ENCODE data around the gene TEX51. TPM values are rescaled to one million over a fixed set of nuclear protein-coding genes. Genes with fewer than 3 reads are reported as not detected.

Gene TEX51
- total and polyA plus RNA-seq, 2 donors (not counting 1 experiment from before 2014, with no cell fraction given) = not detected

DNA sequence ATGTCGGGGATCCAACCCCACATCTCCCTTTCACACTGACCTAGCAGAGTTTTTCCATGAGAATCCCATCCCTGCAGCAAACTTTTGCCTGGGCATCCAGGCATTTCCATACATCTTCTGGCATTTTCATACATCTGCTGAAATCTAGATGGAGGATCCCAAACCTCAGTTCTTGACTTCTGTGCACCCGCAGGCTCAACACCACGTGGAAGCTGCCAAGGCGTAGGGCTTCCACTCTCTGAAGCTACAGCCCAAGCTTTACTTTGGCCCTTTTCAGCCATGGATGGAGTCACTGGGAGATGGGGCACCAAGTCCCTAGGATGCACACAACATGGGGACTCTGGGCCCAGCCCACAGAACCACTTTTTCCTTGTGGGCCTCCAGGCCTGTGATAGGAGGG lies 32.2 kb upstream of the TEX51 start:
- no peak for TF ChIP-seq EZH2 (IDR thresholded peaks at IDR 0.05; ENCODE audit: low read length, missing control alignments)
- TF ChIP-seq, protein P1, sequence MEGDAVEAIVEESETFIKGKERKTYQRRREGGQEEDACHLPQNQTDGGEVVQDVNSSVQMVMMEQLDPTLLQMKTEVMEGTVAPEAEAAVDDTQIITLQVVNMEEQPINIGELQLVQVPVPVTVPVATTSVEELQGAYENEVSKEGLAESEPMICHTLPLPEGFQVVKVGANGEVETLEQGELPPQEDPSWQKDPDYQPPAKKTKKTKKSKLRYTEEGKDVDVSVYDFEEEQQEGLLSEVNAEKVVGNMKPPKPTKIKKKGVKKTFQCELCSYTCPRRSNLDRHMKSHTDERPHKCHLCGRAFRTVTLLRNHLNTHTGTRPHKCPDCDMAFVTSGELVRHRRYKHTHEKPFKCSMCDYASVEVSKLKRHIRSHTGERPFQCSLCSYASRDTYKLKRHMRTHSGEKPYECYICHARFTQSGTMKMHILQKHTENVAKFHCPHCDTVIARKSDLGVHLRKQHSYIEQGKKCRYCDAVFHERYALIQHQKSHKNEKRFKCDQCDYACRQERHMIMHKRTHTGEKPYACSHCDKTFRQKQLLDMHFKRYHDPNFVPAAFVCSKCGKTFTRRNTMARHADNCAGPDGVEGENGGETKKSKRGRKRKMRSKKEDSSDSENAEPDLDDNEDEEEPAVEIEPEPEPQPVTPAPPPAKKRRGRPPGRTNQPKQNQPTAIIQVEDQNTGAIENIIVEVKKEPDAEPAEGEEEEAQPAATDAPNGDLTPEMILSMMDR (conservative IDR thresholded peaks at IDR 0.05 in 1 of 2, IDR thresholded peaks at IDR 0.05 in 1 of 2; ENCODE audit: low read depth in 1 of 2, low read length in 2 of 2) = no peak
- H3K27ac ChIP-seq (ENCODE audit: insufficient read depth, low read length) = no peak overlapping the region
- no peaks in the 10 kb centered on the region for H3K36me3 ChIP-seq (ENCODE audit: control insufficient read depth, insufficient read depth, low read length)
- no peaks in the 10 kb centered on the region for H3K4me1 ChIP-seq (ENCODE audit: control insufficient read depth, extremely low read depth, insufficient read depth, low read length)
- no peaks in the 10 kb centered on the region for H3K27me3 ChIP-seq (ENCODE audit: control insufficient read depth, insufficient read depth, low read length)
- no peaks in the 10 kb centered on the region for H3K9me3 ChIP-seq (ENCODE audit: control insufficient read depth, insufficient read depth, low read depth, low read length)
- H3K4me2 ChIP-seq (ENCODE audit: extremely low read depth, insufficient read depth, low read length) = no peak overlapping the region
- H4K20me1 ChIP-seq (ENCODE audit: control insufficient read depth, extremely low read depth, insufficient read depth, low read length) = no peaks in the 10 kb centered on the region
- no peak overlapping the region for H2AFZ ChIP-seq (ENCODE audit: low read length)
- no peak for DNase-seq (ENCODE audit: low read depth in 2 of 2)
- H3K79me2 ChIP-seq (ENCODE audit: control insufficient read depth, insufficient read depth, low read length) = no peaks in the 10 kb centered on the region
- no peak overlapping the region for H3K9ac ChIP-seq (ENCODE audit: insufficient read depth, low read length)
- H3K4me3 ChIP-seq (replicated peaks in 1 of 4; ENCODE audit: control extremely low read depth in 1 of 4, insufficient read depth in 1 of 4, low read depth in 3 of 4, low read length in 4 of 4) = no peak overlapping the region

DNA sequence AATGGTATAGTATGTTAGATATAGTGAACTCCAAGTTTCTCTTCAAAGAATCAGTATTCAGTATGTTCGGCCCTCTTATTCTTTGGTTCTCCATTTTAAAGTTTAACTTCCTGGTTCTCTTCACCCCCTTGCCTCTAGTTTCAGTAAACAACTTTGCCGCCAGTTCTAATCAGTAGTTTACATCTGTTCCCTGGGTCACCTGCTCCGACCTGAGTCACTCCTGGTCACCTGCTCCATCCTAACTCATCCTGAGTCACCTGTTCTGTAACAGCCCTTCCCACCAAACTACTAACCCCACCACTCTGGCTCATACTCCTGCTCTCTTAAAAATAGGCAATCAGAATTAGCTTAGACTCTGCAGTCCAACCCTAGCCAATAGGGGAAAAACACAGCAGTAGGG lies 23.7 kb upstream of the TEX51 start:
- TF ChIP-seq, protein P1 (conservative IDR thresholded peaks at IDR 0.05 in 1 of 2, IDR thresholded peaks at IDR 0.05 in 1 of 2; ENCODE audit: low read depth in 1 of 2, low read length in 2 of 2) = no peak
- TF ChIP-seq EZH2 (IDR thresholded peaks at IDR 0.05; ENCODE audit: low read length, missing control alignments) = no peak
- Histone ChIP-seq H3K79me2 (ENCODE audit: control insufficient read depth, insufficient read depth, low read length) (no peaks in the 10 kb centered on the region), H3K9me3 (ENCODE audit: control insufficient read depth, insufficient read depth, low read depth, low read length) (no peaks in the 10 kb centered on the region), H3K4me3 (replicated peaks in 1 of 4; ENCODE audit: control extremely low read depth in 1 of 4, insufficient read depth in 1 of 4, low read depth in 3 of 4, low read length in 4 of 4) (no peak overlapping the region), H3K27ac (ENCODE audit: insufficient read depth, low read length) (no peak overlapping the region), H2AFZ (ENCODE audit: low read length) (no peak overlapping the region), H3K9ac (ENCODE audit: insufficient read depth, low read length) (no peak overlapping the region), H3K4me1 (ENCODE audit: control insufficient read depth, extremely low read depth, insufficient read depth, low read length) (no peaks in the 10 kb centered on the region), H3K36me3 (ENCODE audit: control insufficient read depth, insufficient read depth, low read length) (no peaks in the 10 kb centered on the region), H3K4me2 (ENCODE audit: extremely low read depth, insufficient read depth, low read length) (no peak overlapping the region), H4K20me1 (ENCODE audit: control insufficient read depth, extremely low read depth, insufficient read depth, low read length) (no peaks in the 10 kb centered on the region), H3K27me3 (ENCODE audit: control insufficient read depth, insufficient read depth, low read length) (no peaks in the 10 kb centered on the region)
- no peak for DNase-seq (ENCODE audit: low read depth in 2 of 2)

DNA sequence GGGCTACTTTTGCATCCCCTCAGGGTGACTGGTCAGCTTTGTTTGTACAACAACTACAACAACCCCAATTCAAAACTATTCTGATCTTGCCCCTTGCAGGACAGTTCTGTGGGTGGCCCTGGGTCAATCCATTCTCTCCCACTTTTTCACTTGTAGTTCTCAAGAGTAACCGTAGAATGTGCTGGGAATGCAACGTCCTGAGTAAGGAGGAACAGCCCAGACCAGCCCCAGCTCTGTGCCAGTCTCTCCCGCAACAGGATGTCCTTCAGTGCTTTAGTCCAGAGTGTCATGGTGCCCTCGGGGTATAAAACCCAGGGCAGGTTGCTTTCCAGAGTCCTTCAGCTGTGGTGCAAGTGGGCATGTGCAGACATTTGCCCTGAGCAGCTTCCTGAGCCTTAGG lies 22.1 kb upstream of the TEX51 start:
- Histone ChIP-seq H3K9me3 (ENCODE audit: control insufficient read depth, insufficient read depth, low read depth, low read length) (no peaks in the 10 kb centered on the region), H3K4me3 (replicated peaks in 1 of 4; ENCODE audit: control extremely low read depth in 1 of 4, insufficient read depth in 1 of 4, low read depth in 3 of 4, low read length in 4 of 4) (no peak overlapping the region), H3K4me1 (ENCODE audit: control insufficient read depth, extremely low read depth, insufficient read depth, low read length) (no peaks in the 10 kb centered on the region), H3K9ac (ENCODE audit: insufficient read depth, low read length) (no peak overlapping the region), H3K36me3 (ENCODE audit: control insufficient read depth, insufficient read depth, low read length) (no peaks in the 10 kb centered on the region), H3K27ac (ENCODE audit: insufficient read depth, low read length) (no peak overlapping the region), H3K27me3 (ENCODE audit: control insufficient read depth, insufficient read depth, low read length) (no peaks in the 10 kb centered on the region), H3K4me2 (ENCODE audit: extremely low read depth, insufficient read depth, low read length) (no peak overlapping the region), H4K20me1 (ENCODE audit: control insufficient read depth, extremely low read depth, insufficient read depth, low read length) (no peaks in the 10 kb centered on the region), H2AFZ (ENCODE audit: low read length) (no peak overlapping the region), H3K79me2 (ENCODE audit: control insufficient read depth, insufficient read depth, low read length) (no peaks in the 10 kb centered on the region)
- no peak for DNase-seq (ENCODE audit: low read depth in 2 of 2)
- TF ChIP-seq, protein P1 (conservative IDR thresholded peaks at IDR 0.05 in 1 of 2, IDR thresholded peaks at IDR 0.05 in 1 of 2; ENCODE audit: low read depth in 1 of 2, low read length in 2 of 2) = no peak
- TF ChIP-seq EZH2 (IDR thresholded peaks at IDR 0.05; ENCODE audit: low read length, missing control alignments) = no peak
